ENCODE measurements around the gene ATP11A.

The ATP11A gene

GRCh38 chr13:112767506-112768471, 78.0 kb downstream of the ATP11A start:
- TF ChIP-seq CTCF (conservative IDR thresholded peaks at IDR 0.05; ENCODE audit: low read length): no peak
- no peak for DNase-seq (ENCODE audit: low read depth)

GRCh38 chr13:112768795-112769481, 79.1 kb downstream of the ATP11A start:
- no peak for DNase-seq (ENCODE audit: low read depth)
- TF ChIP-seq CTCF (conservative IDR thresholded peaks at IDR 0.05; ENCODE audit: low read length): no peak
- H3K4me3 ChIP-seq (ENCODE audit: low read length): no peak overlapping the region

More at GRCh38 chr13:112767506-112768471, 78.0 kb downstream of the ATP11A start:
- no peak overlapping the region for H3K4me3 ChIP-seq (ENCODE audit: low read length)

GRCh38 chr13:112769615-112770014, 79.8 kb downstream of the ATP11A start:
- no peak for DNase-seq (ENCODE audit: low read depth)
- no peak overlapping the region for H3K4me3 ChIP-seq (ENCODE audit: low read length)
- no peak for TF ChIP-seq CTCF (conservative IDR thresholded peaks at IDR 0.05; ENCODE audit: low read length)

DNA sequence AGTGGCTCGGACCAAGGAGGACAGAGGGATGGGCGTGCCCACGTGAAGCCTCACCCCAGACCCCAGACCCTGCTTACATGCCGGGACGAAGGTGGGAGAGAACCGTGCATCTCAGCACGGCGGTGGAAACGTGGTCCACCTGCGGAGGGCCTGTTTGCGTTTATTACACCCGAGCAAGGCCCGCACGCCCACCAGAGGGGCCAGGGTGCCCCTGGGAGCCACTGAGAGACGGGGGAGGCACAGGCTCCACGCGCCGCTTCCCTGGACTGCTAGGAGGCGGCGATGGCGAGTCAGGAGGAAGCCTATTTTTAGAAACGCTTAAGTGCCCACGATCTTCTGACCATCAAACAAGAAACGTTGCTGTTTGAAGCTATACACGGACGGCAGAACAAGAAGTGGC, 80.7 kb downstream of the ATP11A start:
- no peak overlapping the region for H3K4me3 ChIP-seq (ENCODE audit: low read length)
- no peak for DNase-seq (ENCODE audit: low read depth)
- no peak for TF ChIP-seq CTCF (conservative IDR thresholded peaks at IDR 0.05; ENCODE audit: low read length)

- no peak for TF ChIP-seq CTCF (conservative IDR thresholded peaks at IDR 0.05; ENCODE audit: low read length)
- no peak for DNase-seq (ENCODE audit: low read depth)
- H3K4me3 ChIP-seq (ENCODE audit: low read length): no peak overlapping the region
These were observed 81.5 kb downstream of the ATP11A start for GRCh38 chr13:112771139-112771876.

GRCh38 chr13:112771877-112772538, 82.2 kb downstream of the ATP11A start:
- TF ChIP-seq CTCF (conservative IDR thresholded peaks at IDR 0.05; ENCODE audit: low read length): no peak
- no peak overlapping the region for H3K4me3 ChIP-seq (ENCODE audit: low read length)
- DNase-seq (ENCODE audit: low read depth): no peak
